Calu3 (cell line): ENCODE data around the gene TRMT6. TPM values are rescaled to one million over a fixed set of nuclear protein-coding genes. Genes with fewer than 3 reads are reported as not detected.

Source experiments
- BruUV-seq: library from RNA; stranded (reverse); fragments of 400-500 nt; replicated peaks from 2 replicates; lab custom pipeline; 2021; lab: Mats Ljungman, UMichigan
- CTCF ChIA-PET: fragments of 300-600 bp; sonication (Branson Sonifier 250); formaldehyde crosslinking; loops from one replicate; lab custom pipeline; 2022; ENCODE audit warnings: antibody characterized with exemption; lab: Charles Lee
- DNase-seq: peaks from one replicate; pipeline ENCODE4 v3.0.0; 2022
- H3K27ac Mint-ChIP-seq: one replicate; pipeline ENCODE4 v1.8.0; 2022; ENCODE audit warnings: mixed read lengths; ENCODE audit not compliant: unreplicated experiment
- H3K27me3 Mint-ChIP-seq: one replicate; pipeline ENCODE4 v1.8.0; 2022; ENCODE audit warnings: mixed read lengths; ENCODE audit not compliant: unreplicated experiment
- H3K36me3 Mint-ChIP-seq: one replicate; pipeline ENCODE4 v1.8.0; 2022; ENCODE audit warnings: mild to moderate bottlenecking, moderate library complexity, mixed read lengths; ENCODE audit not compliant: insufficient read depth, unreplicated experiment
- H3K4me1 Mint-ChIP-seq: one replicate; pipeline ENCODE4 v1.8.0; 2022; ENCODE audit warnings: mild to moderate bottlenecking, low read depth, mixed read lengths; ENCODE audit not compliant: unreplicated experiment
- H3K4me3 Mint-ChIP-seq: one replicate; pipeline ENCODE4 v1.8.0; 2022; ENCODE audit warnings: mild to moderate bottlenecking, low read depth, moderate library complexity, mixed read lengths; ENCODE audit not compliant: unreplicated experiment
- H3K9me3 Mint-ChIP-seq: one replicate; pipeline ENCODE4 v1.8.0; 2022; ENCODE audit warnings: low read depth, mixed read lengths; ENCODE audit not compliant: unreplicated experiment
- intact Hi-C: fragments of 100-400 bp; cut with micrococcal nuclease; formaldehyde crosslinking; loops from one replicate; pipeline ENCODE4 v1.10.0; 2022; ENCODE audit not compliant: unreplicated experiment
- total RNA-seq: library from RNA; stranded (reverse); gene quantifications from 2 replicates; pipeline ENCODE4 v1.2.3, GENCODE V29; 2022
- TF ChIP-seq, protein P1 (sequence below): fragments of 200-600 bp; IDR thresholded peaks from one replicate; pipeline ENCODE4 v1.8.0; 2022; ENCODE audit warnings: antibody characterized with exemption; ENCODE audit not compliant: unreplicated experiment

TRMT6 gene
- total RNA-seq, 1 experiment from 2014 or later = 14.2 TPM

DNA sequence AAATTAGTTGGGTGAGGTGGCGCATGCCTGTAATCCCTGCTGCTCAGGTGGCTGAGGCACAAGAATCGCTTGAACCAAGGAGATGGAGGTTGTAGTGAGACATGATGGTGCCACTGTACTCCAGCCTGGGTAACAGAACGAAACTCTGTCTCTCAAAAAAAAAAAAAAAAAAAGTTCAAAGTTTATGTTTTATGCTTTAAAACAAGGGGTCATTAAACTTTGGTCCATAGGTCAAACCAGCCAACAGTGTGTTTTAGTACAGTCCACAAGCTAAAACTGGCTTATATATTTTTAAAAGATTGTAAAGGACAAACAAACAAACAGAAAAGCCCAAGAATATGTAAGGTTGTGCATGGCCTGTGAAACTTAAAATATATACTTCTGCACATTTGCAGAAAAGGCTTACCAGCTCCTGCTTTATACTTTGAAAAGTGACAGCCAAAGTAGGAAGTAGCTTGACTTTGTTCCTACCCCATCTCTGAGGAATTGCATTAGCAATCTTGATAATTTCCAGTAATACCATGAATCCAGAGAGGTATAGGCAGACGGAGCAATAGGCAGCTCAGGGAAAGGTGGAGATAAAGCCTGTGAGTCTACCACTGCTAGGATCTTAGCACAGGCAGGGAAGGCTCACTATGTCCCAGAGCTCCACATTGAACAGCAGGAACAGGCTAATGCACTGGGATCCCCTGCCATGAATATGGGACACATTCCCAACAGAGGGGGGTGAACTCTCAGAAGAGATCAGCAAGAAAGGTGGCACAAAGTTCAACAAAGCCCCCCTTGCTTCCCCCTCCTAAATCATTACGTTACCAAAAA, 30.6 kb upstream of the TRMT6 start:
- no peak overlapping the region for H3K4me3 Mint-ChIP-seq
- H3K36me3 Mint-ChIP-seq = peaks cover 11% of the 10 kb centered on the region
- TF ChIP-seq, protein P1, sequence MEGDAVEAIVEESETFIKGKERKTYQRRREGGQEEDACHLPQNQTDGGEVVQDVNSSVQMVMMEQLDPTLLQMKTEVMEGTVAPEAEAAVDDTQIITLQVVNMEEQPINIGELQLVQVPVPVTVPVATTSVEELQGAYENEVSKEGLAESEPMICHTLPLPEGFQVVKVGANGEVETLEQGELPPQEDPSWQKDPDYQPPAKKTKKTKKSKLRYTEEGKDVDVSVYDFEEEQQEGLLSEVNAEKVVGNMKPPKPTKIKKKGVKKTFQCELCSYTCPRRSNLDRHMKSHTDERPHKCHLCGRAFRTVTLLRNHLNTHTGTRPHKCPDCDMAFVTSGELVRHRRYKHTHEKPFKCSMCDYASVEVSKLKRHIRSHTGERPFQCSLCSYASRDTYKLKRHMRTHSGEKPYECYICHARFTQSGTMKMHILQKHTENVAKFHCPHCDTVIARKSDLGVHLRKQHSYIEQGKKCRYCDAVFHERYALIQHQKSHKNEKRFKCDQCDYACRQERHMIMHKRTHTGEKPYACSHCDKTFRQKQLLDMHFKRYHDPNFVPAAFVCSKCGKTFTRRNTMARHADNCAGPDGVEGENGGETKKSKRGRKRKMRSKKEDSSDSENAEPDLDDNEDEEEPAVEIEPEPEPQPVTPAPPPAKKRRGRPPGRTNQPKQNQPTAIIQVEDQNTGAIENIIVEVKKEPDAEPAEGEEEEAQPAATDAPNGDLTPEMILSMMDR = no peak
- H3K4me1 Mint-ChIP-seq = no peaks in the 10 kb centered on the region
- DNase-seq = no peak
- H3K27me3 Mint-ChIP-seq = no peaks in the 10 kb centered on the region
- no peaks in the 10 kb centered on the region for H3K9me3 Mint-ChIP-seq
- CTCF ChIA-PET = interaction anchor here (0.6 kb wide), 1 partner anchor 854 kb away, joined by 5 read pairs; the partner anchor contains the start of gene CDS2
- intact Hi-C loops = no loop called here
- BruUV-seq = no TSS peak
- no peak overlapping the region for H3K27ac Mint-ChIP-seq

DNA sequence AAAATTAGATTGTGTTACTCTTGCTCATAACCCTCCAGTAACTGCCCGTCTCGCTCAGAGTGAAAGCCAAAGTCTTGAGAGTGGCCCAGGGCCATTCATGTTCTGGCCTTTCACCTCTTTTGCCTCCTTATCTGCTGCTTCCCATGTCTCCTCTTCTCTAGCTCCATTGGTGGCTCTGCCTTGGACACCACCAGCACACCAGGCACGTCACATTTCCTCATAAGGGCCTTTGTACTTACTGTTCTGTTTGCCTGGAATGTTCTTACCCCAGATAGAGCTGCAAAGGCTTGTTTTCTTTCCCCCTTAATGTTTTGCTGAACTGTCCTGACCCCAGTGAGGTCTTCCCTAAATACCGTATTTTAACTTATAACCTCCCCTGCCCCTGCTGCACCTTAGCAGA, 29.5 kb upstream of the TRMT6 start:
- peaks cover 11% of the 10 kb centered on the region for H3K36me3 Mint-ChIP-seq
- H3K27ac Mint-ChIP-seq = no peak overlapping the region
- no peaks in the 10 kb centered on the region for H3K27me3 Mint-ChIP-seq
- intact Hi-C loops = no loop called here
- DNase-seq = no peak
- no peaks in the 10 kb centered on the region for H3K9me3 Mint-ChIP-seq
- TF ChIP-seq, protein P1 = no peak
- CTCF ChIA-PET = no interaction called here
- no peaks in the 10 kb centered on the region for H3K4me1 Mint-ChIP-seq
- no peak overlapping the region for H3K4me3 Mint-ChIP-seq
- no TSS peak for BruUV-seq

DNA sequence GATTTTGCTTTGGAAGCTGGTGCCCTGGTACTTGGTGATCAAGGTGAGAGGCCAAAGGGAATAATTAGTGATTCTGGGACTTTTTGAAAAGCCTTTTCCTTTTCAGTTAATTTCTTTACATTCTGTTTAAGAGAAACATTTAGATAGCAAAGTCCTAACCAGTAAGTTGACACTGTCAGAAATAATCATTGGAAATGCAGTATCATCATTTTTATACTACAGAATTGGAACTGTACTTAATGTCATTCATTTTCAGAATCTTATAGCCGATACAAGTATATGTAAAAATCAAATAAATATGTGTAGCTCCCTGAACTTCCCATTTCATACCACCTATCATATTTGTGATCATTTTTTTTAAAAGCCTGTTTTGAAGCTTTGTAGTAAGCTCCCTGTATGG, 27.6 kb upstream of the TRMT6 start:
- no TSS peak for BruUV-seq
- TF ChIP-seq, protein P1 = no peak
- no peaks in the 10 kb centered on the region for H3K4me1 Mint-ChIP-seq
- CTCF ChIA-PET = no interaction called here
- H3K27me3 Mint-ChIP-seq = no peaks in the 10 kb centered on the region
- peaks cover 5% of the 10 kb centered on the region for H3K36me3 Mint-ChIP-seq
- H3K4me3 Mint-ChIP-seq = no peak overlapping the region
- H3K27ac Mint-ChIP-seq = no peak overlapping the region
- H3K9me3 Mint-ChIP-seq = no peaks in the 10 kb centered on the region
- intact Hi-C loops = no loop called here
- no peak for DNase-seq

DNA sequence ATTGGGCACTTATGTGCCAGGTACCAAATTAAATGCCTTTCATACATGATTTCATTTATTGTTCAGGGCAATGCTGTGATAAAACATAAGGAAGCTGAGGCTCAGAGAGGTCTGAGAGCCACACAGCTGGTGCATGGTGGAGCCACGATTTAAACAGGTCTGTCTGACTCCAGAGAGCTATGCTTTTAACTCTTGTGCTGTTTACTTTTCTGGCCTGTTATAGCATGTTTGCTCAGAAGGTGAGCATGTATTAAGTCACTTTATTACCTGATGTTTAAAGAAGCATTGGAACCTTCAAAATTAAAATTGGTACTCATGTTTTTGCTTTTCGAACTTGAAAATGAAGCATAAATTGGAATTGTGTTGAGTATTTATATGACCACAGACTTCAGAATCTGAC, 26.9 kb upstream of the TRMT6 start:
- CTCF ChIA-PET = interaction anchor here (0.6 kb wide), 1 partner anchor 8 kb away, joined by 3 read pairs; no protein-coding TSS in a partner anchor
- peaks cover 5% of the 10 kb centered on the region for H3K36me3 Mint-ChIP-seq
- no peaks in the 10 kb centered on the region for H3K4me1 Mint-ChIP-seq
- no TSS peak for BruUV-seq
- H3K27me3 Mint-ChIP-seq = no peaks in the 10 kb centered on the region
- no peaks in the 10 kb centered on the region for H3K9me3 Mint-ChIP-seq
- DNase-seq = no peak
- H3K4me3 Mint-ChIP-seq = no peak overlapping the region
- intact Hi-C loops = no loop called here
- TF ChIP-seq, protein P1 = no peak
- no peak overlapping the region for H3K27ac Mint-ChIP-seq
